HG03108 (cell line): ENCODE data around the gene HS2ST1.

Experiments
- ATAC-seq: cut with Tn5 transposase; IDR thresholded peaks from one replicate; pipeline ENCODE4 v1.9.1; 2021; ENCODE audit warnings: moderate library complexity; ENCODE audit not compliant: unreplicated experiment

Gene HS2ST1

GRCh38 chr1:87155170-87155569 lies 240.7 kb downstream of the HS2ST1 start:
- ATAC-seq, result no peak

DNA sequence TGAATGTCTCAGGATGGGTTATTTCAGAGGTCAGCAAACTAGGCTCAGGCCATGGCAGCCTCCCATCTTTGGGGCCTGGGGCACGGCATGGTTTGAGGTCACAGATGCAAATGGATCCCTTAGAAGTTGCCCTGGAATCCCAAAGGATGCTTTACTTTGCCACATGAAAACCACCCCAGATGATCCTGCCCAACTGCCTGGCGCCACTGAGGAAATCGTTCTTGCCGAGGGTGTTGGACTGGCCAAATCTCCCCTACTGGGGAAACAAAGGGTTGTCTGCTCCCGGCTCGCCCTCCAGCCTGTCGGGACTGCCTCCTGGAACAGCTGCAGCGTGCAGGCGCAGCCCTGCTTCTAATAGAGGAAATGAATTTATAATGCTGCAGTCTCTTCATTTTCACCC lies 241.2 kb downstream of the HS2ST1 start:
- ATAC-seq, result no peak

GRCh38 chr1:87156124-87156523 lies 241.7 kb downstream of the HS2ST1 start:
- ATAC-seq, result no peak

GRCh38 chr1:87159378-87159915 lies 245.0 kb downstream of the HS2ST1 start:
- ATAC-seq, result no peak
